ENCODE measurements around the gene MYO7A.

MYO7A gene

GRCh38 chr11:77250881-77251640, 123.0 kb downstream of the MYO7A start:
- H2BK120ac ChIP-seq (ENCODE audit: low read depth, low read length): no peak overlapping the region
- H3K36me3 ChIP-seq (replicated peaks in 1 of 2; ENCODE audit: control insufficient read depth in 2 of 2, insufficient read depth in 2 of 2, low read length in 2 of 2): no peaks in the 10 kb centered on the region
- H2AK5ac ChIP-seq (ENCODE audit: low read depth, low read length): no peak overlapping the region
- H3K9me3 ChIP-seq (replicated peaks in 1 of 2; ENCODE audit: control insufficient read depth in 2 of 2, insufficient read depth in 1 of 2, low read depth in 1 of 2, low read length in 2 of 2): no peaks in the 10 kb centered on the region
- no peak overlapping the region for H3K27ac ChIP-seq (replicated peaks; ENCODE audit: low read length)
- no peak overlapping the region for H3K4me2 ChIP-seq (ENCODE audit: insufficient read depth, low read length, poor library complexity, severe bottlenecking)
- no peak overlapping the region for H3K4me3 ChIP-seq (ENCODE audit: low read length in 2 of 2)
- H3K23ac ChIP-seq (ENCODE audit: low read depth, low read length, poor library complexity): no peak overlapping the region
- no peak overlapping the region for H2AFZ ChIP-seq (ENCODE audit: low read length)
- no peak overlapping the region for H2BK5ac ChIP-seq (ENCODE audit: low read length)
- no peak overlapping the region for H3K4ac ChIP-seq (ENCODE audit: low read length)
- no peak overlapping the region for H2BK15ac ChIP-seq (ENCODE audit: low read length)
- WGBS, 2 donors (ENCODE audit: extremely low coverage in 2 of 2, insufficient read length in 2 of 2, insufficient replicate concordance in 1 of 2): no CpG with 5 or more reads among the region's 1 CpG
- H2BK12ac ChIP-seq (ENCODE audit: low read length): no peak overlapping the region
- H3K18ac ChIP-seq (ENCODE audit: low read length): no peak overlapping the region
- peaks cover 0 to 3% (median 0%) of the 10 kb centered on the region in 3 experiments for H3K27me3 ChIP-seq (ENCODE audit: control insufficient read depth in 3 of 3, insufficient read depth in 3 of 3, low read depth in 1 of 3, low read length in 3 of 3)
- H3K4me1 ChIP-seq (ENCODE audit: control insufficient read depth in 2 of 2, insufficient read depth in 1 of 2, low read depth in 1 of 2, low read length in 2 of 2): no peaks in the 10 kb centered on the region
- no peak overlapping the region for H3K14ac ChIP-seq (ENCODE audit: low read length)
- H3K9ac ChIP-seq (ENCODE audit: low read depth, low read length, poor library complexity): no peak overlapping the region
- no peaks in the 10 kb centered on the region for H3K79me1 ChIP-seq (ENCODE audit: low read depth, low read length)
- no peak overlapping the region for H4K91ac ChIP-seq (ENCODE audit: low read depth, low read length, poor library complexity)
- H4K8ac ChIP-seq (ENCODE audit: low read depth, low read length): no peak overlapping the region
- no peak for DNase-seq (ENCODE audit: low spot score)

- Histone ChIP-seq H3K79me1 (ENCODE audit: low read depth, low read length) (no peaks in the 10 kb centered on the region), H4K91ac (ENCODE audit: low read depth, low read length, poor library complexity) (no peak overlapping the region), H2AK5ac (ENCODE audit: low read depth, low read length) (no peak overlapping the region), H3K18ac (ENCODE audit: low read length) (no peak overlapping the region), H3K4me1 (ENCODE audit: control insufficient read depth in 2 of 2, insufficient read depth in 1 of 2, low read depth in 1 of 2, low read length in 2 of 2) (no peaks in the 10 kb centered on the region), H3K4me3 (ENCODE audit: low read length in 2 of 2) (peak overlapping the region in 1 of 2 donors; percentile 3), H3K27me3 (ENCODE audit: control insufficient read depth in 3 of 3, insufficient read depth in 3 of 3, low read depth in 1 of 3, low read length in 3 of 3) (peaks cover 0 to 3% (median 0%) of the 10 kb centered on the region in 3 experiments), H3K4ac (ENCODE audit: low read length) (no peak overlapping the region), H2BK15ac (ENCODE audit: low read length) (no peak overlapping the region), H2BK12ac (ENCODE audit: low read length) (no peak overlapping the region), H3K14ac (ENCODE audit: low read length) (no peak overlapping the region), H4K8ac (ENCODE audit: low read depth, low read length) (no peak overlapping the region), H2BK5ac (ENCODE audit: low read length) (no peak overlapping the region), H3K27ac (replicated peaks; ENCODE audit: low read length) (no peak overlapping the region), H3K9ac (ENCODE audit: low read depth, low read length, poor library complexity) (no peak overlapping the region), H3K23ac (ENCODE audit: low read depth, low read length, poor library complexity) (no peak overlapping the region), H2AFZ (ENCODE audit: low read length) (no peak overlapping the region), H3K4me2 (ENCODE audit: insufficient read depth, low read length, poor library complexity, severe bottlenecking) (no peak overlapping the region), H3K9me3 (replicated peaks in 1 of 2; ENCODE audit: control insufficient read depth in 2 of 2, insufficient read depth in 1 of 2, low read depth in 1 of 2, low read length in 2 of 2) (no peaks in the 10 kb centered on the region), H2BK120ac (ENCODE audit: low read depth, low read length) (no peak overlapping the region), H3K36me3 (replicated peaks in 1 of 2; ENCODE audit: control insufficient read depth in 2 of 2, insufficient read depth in 2 of 2, low read length in 2 of 2) (no peaks in the 10 kb centered on the region)
- no peak for DNase-seq (ENCODE audit: low spot score)
- WGBS, 2 donors (ENCODE audit: extremely low coverage in 2 of 2, insufficient read length in 2 of 2, insufficient replicate concordance in 1 of 2): no CpG with 5 or more reads among the region's 3 CpGs
Observed at GRCh38 chr11:77252555-77253270, 124.7 kb downstream of the MYO7A start.

- no peak overlapping the region for H2BK15ac ChIP-seq (ENCODE audit: low read length)
- DNase-seq (ENCODE audit: low spot score): no peak
- H3K4me3 ChIP-seq (ENCODE audit: low read length in 2 of 2): no peak overlapping the region
- H3K9ac ChIP-seq (ENCODE audit: low read depth, low read length, poor library complexity): no peak overlapping the region
- no peak overlapping the region for H4K91ac ChIP-seq (ENCODE audit: low read depth, low read length, poor library complexity)
- no peaks in the 10 kb centered on the region for H3K79me1 ChIP-seq (ENCODE audit: low read depth, low read length)
- H2AFZ ChIP-seq (ENCODE audit: low read length): no peak overlapping the region
- H3K23ac ChIP-seq (ENCODE audit: low read depth, low read length, poor library complexity): no peak overlapping the region
- no peaks in the 10 kb centered on the region for H3K9me3 ChIP-seq (replicated peaks in 1 of 2; ENCODE audit: control insufficient read depth in 2 of 2, insufficient read depth in 1 of 2, low read depth in 1 of 2, low read length in 2 of 2)
- no peaks in the 10 kb centered on the region for H3K36me3 ChIP-seq (replicated peaks in 1 of 2; ENCODE audit: control insufficient read depth in 2 of 2, insufficient read depth in 2 of 2, low read length in 2 of 2)
- no peak overlapping the region for H2BK12ac ChIP-seq (ENCODE audit: low read length)
- H3K27me3 ChIP-seq (ENCODE audit: control insufficient read depth in 3 of 3, insufficient read depth in 3 of 3, low read depth in 1 of 3, low read length in 3 of 3): peaks cover 0 to 3% (median 0%) of the 10 kb centered on the region in 3 experiments
- no CpG with 5 or more reads among the region's 1 CpG for WGBS, 2 donors (ENCODE audit: extremely low coverage in 2 of 2, insufficient read length in 2 of 2, insufficient replicate concordance in 1 of 2)
- no peak overlapping the region for H3K18ac ChIP-seq (ENCODE audit: low read length)
- H3K4me1 ChIP-seq (ENCODE audit: control insufficient read depth in 2 of 2, insufficient read depth in 1 of 2, low read depth in 1 of 2, low read length in 2 of 2): no peaks in the 10 kb centered on the region
- no peak overlapping the region for H3K14ac ChIP-seq (ENCODE audit: low read length)
- no peak overlapping the region for H4K8ac ChIP-seq (ENCODE audit: low read depth, low read length)
- no peak overlapping the region for H2AK5ac ChIP-seq (ENCODE audit: low read depth, low read length)
- no peak overlapping the region for H3K4ac ChIP-seq (ENCODE audit: low read length)
- no peak overlapping the region for H3K4me2 ChIP-seq (ENCODE audit: insufficient read depth, low read length, poor library complexity, severe bottlenecking)
- H3K27ac ChIP-seq (replicated peaks; ENCODE audit: low read length): no peak overlapping the region
- no peak overlapping the region for H2BK5ac ChIP-seq (ENCODE audit: low read length)
- H2BK120ac ChIP-seq (ENCODE audit: low read depth, low read length): no peak overlapping the region
Observed at GRCh38 chr11:77253690-77254089, 125.6 kb downstream of the MYO7A start.

GRCh38 chr11:77259641-77260040, 131.6 kb downstream of the MYO7A start:
- H3K18ac ChIP-seq (ENCODE audit: low read length): no peak overlapping the region
- no peak overlapping the region for H3K9ac ChIP-seq (ENCODE audit: low read depth, low read length, poor library complexity)
- no peak overlapping the region for H4K8ac ChIP-seq (ENCODE audit: low read depth, low read length)
- no peaks in the 10 kb centered on the region for H3K36me3 ChIP-seq (replicated peaks in 1 of 2; ENCODE audit: control insufficient read depth in 2 of 2, insufficient read depth in 2 of 2, low read length in 2 of 2)
- no peak overlapping the region for H3K27ac ChIP-seq (replicated peaks; ENCODE audit: low read length)
- no peak overlapping the region for H2AFZ ChIP-seq (ENCODE audit: low read length)
- H2BK120ac ChIP-seq (ENCODE audit: low read depth, low read length): no peak overlapping the region
- H2BK15ac ChIP-seq (ENCODE audit: low read length): no peak overlapping the region
- no peaks in the 10 kb centered on the region for H3K27me3 ChIP-seq (ENCODE audit: control insufficient read depth in 3 of 3, insufficient read depth in 3 of 3, low read depth in 1 of 3, low read length in 3 of 3)
- no peak overlapping the region for H3K4me2 ChIP-seq (ENCODE audit: insufficient read depth, low read length, poor library complexity, severe bottlenecking)
- no peak for DNase-seq (ENCODE audit: low spot score)
- no peak overlapping the region for H3K23ac ChIP-seq (ENCODE audit: low read depth, low read length, poor library complexity)
- no peaks in the 10 kb centered on the region for H3K4me1 ChIP-seq (ENCODE audit: control insufficient read depth in 2 of 2, insufficient read depth in 1 of 2, low read depth in 1 of 2, low read length in 2 of 2)
- H3K4me3 ChIP-seq (ENCODE audit: low read length in 2 of 2): no peak overlapping the region
- H3K79me1 ChIP-seq (ENCODE audit: low read depth, low read length): no peaks in the 10 kb centered on the region
- H3K4ac ChIP-seq (ENCODE audit: low read length): no peak overlapping the region
- H2AK5ac ChIP-seq (ENCODE audit: low read depth, low read length): no peak overlapping the region
- no peak overlapping the region for H2BK12ac ChIP-seq (ENCODE audit: low read length)
- H2BK5ac ChIP-seq (ENCODE audit: low read length): no peak overlapping the region
- no peak overlapping the region for H4K91ac ChIP-seq (ENCODE audit: low read depth, low read length, poor library complexity)
- no peak overlapping the region for H3K14ac ChIP-seq (ENCODE audit: low read length)
- no CpG with 5 or more reads among the region's 2 CpGs for WGBS, 2 donors (ENCODE audit: extremely low coverage in 2 of 2, insufficient read length in 2 of 2, insufficient replicate concordance in 1 of 2)
- H3K9me3 ChIP-seq (replicated peaks in 1 of 2; ENCODE audit: control insufficient read depth in 2 of 2, insufficient read depth in 1 of 2, low read depth in 1 of 2, low read length in 2 of 2): no peaks in the 10 kb centered on the region
